IPS-NIHi11 (cell line): ENCODE results near the gene PHACTR1.
A peak's percentile ranks its signal among the peaks of the same experiment; 100 is the strongest.
"Not testable (repeated sequence)": the region's sequence is repeated elsewhere in the genome, so short reads cannot be mapped to it uniquely, and the experiment has no call there.

Experiments
- DNase-seq: peaks from one replicate; pipeline ENCODE4 v3.0.0; 2012; ENCODE audit warnings: mixed read lengths, low spot score

PHACTR1 gene

GRCh38 chr6:12903246-12903645 is 186.7 kb downstream of the PHACTR1 start:
- no peak for DNase-seq

DNA sequence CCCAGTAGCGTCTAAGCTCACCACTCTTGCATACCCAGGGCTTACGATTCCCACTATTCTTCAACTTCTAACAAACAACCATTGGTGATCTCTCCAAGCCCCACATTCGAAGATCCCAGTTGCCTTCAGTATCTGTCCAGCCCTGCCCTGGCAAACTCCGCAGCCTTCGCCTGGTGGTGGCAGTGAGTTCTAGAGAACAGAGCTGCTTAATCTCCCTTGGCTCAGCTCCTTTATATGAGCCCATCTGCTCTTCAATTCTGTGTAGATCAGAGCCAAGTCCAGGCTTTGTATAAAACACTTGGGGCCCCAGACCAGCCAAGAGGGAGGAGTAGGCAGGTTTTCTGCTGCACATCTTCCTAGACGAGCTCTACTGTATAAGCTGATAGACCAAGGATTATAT is 193.3 kb downstream of the PHACTR1 start:
- DNase-seq = no peak

DNA sequence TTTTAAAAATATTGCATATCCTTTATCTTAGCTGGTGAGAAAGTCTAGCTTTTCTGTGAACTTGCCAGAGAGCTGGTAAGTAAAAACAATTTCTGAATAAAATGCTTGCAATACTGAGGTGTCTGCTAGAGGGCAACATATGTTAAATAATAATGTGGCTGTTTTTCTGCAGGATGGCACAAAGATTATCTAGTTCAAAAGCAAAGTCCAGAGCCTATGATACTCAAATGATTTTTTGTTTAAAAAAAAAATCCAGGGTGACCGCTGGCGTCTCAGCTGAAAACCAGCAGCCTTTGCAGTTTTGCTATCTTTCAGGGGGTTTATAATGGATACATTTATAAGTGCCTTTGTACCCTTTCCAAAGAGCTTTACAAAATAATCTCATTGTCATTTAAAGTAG is 194.9 kb downstream of the PHACTR1 start:
- DNase-seq = no peak

DNA sequence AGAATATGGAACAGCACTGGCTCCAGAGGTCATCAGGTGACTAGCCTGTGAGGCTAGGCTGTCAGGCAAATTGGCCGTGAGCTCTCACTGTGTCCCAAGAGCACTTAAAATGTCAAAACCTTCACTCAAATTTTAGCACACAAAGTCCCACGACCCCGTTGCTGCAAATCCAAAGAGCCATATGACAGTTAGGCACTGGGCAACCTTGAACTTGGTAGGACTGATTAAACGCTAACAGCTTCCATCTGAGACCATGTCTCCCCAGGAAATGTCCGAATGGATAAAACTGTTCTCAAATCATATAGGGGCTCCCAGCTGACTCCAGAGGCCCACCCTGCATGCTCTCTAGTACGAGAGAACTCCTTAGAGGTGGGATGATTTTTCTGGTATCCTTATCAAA is 196.6 kb downstream of the PHACTR1 start:
- DNase-seq = no peak

DNA sequence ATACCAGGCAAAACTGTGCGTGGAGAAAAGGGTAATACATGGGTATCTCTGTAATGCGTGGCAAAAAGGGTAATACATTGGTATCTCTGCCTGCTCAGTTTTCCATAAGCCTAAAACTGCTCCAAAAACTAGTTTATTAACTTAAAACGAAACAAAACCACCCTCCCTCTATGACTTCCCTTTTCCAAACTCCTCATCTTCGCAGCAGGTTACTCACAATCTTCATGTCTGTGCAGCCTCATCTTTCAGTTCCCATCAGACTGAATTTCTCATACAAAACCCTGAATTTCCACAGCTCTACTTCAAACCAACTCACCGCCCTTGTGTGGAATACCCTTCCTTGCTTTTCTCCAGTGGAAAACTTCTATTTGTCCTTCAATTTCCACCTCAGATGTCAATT is 199.4 kb downstream of the PHACTR1 start:
- no peak for DNase-seq

GRCh38 chr6:12916420-12917136 is 200.0 kb downstream of the PHACTR1 start:
- DNase-seq = no peak

- DNase-seq = no peak
Measured at GRCh38 chr6:12921467-12921866, 204.9 kb downstream of the PHACTR1 start.

DNA sequence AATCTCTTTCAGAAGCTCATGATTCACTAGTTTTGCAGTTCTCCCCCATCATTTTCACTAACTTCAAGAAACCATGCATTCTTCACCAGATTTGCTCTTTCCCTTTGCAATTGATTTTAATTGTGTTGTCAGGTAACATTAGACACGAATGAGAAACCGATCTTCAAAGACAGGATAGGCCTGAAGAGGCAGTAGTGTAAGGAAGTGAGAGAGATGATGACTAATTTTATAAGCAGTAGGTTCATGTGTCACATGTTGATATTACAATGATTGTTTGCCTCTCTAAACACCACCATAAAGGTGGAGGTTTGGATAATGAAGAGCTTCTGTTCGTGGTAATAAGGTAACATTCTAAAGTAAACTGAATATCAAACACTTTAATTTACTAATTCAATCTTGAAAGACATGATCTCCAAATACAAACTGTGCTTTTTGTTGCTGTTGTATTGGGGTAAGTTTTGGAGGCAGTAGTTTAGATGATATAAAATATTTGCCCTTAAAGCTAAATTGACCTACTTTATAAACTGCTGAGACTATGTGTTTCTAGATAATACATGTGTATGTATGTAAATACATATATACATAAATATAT is 207.2 kb downstream of the PHACTR1 start:
- DNase-seq = no peak

GRCh38 chr6:12924911-12925310 is 208.3 kb downstream of the PHACTR1 start:
- DNase-seq = no peak

- DNase-seq = no peak
Measured at GRCh38 chr6:12927746-12928145, 211.2 kb downstream of the PHACTR1 start.

DNA sequence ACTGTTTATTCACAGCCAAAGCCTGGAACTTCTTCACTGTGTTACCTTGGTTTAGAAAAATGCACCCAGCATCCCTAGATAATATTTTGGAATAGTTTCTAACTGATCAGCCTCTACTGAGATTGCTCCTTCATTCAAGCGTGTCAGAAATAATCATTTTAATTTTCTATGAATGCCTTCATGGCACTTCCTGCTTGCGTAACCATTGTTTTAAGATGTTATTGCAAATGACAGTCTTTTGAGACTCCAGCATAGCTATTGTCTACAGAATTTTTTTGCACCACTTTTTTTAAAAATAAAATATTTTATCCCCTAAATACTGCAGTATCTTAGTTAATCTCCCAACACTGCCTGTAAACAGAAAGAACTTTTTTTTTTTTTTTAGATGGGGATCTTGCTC is 213.1 kb downstream of the PHACTR1 start:
- no peak for DNase-seq

DNA sequence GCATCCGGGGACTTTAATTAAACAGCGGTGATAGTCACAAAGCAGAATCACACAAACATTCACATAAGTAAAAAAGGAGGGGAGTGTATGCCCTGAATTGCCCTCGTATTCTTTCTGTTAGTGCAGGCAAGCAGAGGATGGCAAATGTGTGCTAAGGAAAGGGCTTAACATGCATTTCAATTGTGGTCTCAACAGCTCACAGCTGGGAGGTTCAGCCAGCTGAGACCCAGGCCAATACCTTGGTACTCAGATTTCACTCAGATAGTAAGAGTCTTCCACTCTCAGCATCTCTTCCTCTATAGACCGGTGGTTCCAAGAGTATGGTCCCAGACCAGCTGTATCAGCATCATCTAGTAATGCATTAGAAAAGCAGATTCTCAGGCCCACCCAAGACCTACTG is 215.1 kb downstream of the PHACTR1 start:
- peak; percentile 20 for DNase-seq

- no peak for DNase-seq
Measured at GRCh38 chr6:12935637-12936036, 219.1 kb downstream of the PHACTR1 start.

DNA sequence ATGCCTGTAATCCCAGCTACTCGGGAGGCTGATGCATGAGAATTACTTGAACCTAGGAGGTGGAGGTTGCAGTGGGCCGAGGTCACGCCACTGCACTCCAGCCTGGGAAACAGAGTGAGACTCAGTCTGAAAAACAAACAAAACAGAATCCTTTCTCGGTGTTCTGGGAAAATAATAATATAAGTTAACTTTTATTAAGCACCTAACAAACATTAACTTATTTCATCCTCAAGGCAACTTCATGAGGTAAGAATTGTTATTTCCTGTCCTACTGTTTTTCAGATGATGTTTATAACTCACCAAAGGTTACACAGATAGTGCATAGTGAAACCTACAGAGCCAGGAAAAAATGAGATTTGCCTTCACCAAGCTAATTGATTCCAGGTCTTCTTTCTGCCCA is 221.4 kb downstream of the PHACTR1 start:
- DNase-seq = no peak

GRCh38 chr6:12939314-12939713 is 222.7 kb downstream of the PHACTR1 start:
- no peak for DNase-seq

DNA sequence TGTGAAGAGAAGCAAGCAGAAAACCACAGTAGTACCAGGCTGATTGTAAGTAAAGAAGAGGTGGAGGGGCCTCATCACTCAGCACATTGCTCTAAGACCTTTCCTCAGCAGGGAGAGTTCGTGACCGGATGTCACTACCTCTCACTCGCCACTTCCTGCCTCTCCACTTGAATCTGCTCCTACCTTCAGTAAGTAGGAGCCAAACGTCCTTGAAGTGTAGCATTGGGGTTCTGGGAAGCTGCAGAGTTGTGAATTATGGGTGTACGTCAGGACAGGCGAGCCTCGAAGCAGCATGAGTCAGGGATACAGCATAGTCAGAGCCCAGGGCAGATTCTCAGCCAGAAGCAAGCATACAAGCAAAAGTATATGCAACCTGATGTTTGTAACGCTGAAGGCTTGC is 224.9 kb downstream of the PHACTR1 start:
- DNase-seq = no peak

- DNase-seq = no peak
Measured at GRCh38 chr6:12943549-12943948, 227.0 kb downstream of the PHACTR1 start.

DNA sequence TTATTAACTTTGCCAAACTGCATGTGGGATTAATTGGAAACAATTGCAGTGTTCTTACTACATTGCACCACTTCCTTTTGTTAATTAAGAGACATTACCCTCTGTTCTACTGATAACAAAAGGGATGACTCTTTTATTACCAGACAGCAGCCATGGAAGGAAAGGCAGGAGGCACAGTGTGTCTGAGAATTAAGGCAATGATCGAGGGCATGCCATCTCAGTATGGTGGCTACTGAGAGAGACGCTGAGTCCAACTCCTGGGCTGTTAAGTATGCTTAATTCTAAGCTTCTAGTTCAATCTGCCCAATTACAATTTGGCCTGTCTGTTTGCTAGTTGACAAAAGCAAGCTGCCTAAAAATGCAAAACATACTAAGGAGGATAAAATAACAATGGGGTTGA is 227.4 kb downstream of the PHACTR1 start:
- no peak for DNase-seq

DNA sequence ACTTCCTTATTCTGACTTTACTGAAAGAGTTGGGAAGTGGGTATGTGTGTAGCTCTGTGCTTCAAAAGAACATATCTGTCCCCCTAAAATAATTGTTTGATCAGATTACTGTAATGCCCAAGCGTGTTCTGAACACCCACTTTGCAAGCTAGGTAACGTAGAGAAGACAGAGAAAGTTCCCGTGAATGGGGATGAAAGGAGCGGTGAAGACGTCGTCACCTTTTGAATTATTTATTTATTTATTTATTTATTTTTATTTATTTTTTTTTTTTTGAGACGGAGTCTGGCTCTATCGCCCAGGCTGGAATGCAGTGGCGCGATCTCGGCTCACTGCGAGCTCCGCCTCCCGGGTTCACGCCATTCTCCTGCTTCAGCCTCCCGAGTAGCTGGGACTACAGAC is 228.0 kb downstream of the PHACTR1 start:
- DNase-seq = not testable (repeated sequence)

- DNase-seq = no peak
Measured at GRCh38 chr6:12947151-12947871, 230.7 kb downstream of the PHACTR1 start.

DNA sequence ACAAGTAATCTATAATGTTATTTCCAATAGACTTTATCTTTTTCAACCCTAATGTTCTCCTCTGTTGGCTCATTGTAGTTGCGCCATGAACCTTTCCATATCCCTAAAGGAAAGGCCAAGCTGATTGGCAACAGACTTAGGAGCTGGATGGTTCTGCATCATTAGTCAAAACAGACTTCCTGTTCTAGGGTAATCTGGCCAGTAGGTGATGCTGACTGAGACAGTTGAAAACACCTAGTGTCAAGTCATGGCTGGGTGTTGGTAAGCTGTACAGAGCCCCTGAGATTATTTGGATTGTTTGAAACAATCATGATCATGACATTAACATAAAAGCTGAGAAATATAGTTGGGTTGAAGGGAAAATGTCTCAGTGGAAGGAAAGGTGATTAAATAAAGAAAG is 231.4 kb downstream of the PHACTR1 start:
- DNase-seq = no peak

DNA sequence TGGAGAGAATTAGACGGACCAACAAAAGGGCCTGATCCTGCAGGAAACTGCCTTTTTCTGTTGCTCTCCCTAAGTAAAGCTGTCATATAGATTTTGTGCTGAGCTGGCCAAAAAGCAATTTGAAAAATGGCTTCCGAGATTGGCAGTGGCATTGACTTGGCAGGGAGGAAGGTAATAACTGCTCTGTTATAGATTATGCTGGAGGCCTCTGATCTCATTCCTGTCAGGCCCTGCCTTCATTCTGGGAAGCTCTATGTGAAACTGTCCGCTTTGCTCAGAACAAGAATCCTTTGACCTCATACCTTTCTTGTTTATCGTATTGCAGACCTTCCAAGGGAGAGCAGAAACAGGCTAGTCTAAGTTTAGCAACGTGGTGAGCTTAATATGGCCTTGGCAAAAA is 234.4 kb downstream of the PHACTR1 start:
- DNase-seq = no peak

DNA sequence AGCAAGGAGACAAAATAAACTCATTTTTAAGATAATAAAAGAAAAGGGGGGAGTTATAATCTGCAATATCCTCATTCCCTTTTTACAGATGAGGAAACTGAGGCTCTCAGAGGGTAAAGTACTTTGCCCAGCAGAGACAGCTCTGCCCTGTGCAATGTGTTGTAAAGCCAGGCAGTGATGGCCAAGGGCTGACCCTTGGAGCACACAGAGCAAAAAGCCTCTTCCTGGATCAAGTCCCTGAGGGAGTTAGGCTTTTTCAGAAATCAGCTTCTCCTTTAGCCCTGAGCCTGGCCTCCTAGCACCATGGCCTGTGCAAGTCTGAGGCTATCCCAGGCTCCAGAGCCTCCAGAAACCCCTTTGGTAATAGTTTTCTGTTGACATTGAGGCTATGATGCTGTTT is 234.8 kb downstream of the PHACTR1 start:
- no peak for DNase-seq
